HG03108 (cell line): Measurements from ENCODE around the gene SLC35D2.
A peak's percentile ranks its signal among the peaks of the same experiment; 100 is the strongest.
"Not testable (repeated sequence)": the region's sequence is repeated elsewhere in the genome, so short reads cannot be mapped to it uniquely, and the experiment has no call there.

Source experiments
- ATAC-seq: cut with Tn5 transposase; IDR thresholded peaks from one replicate; pipeline ENCODE4 v1.9.1; 2021; ENCODE audit warnings: moderate library complexity; ENCODE audit not compliant: unreplicated experiment

Gene SLC35D2

DNA sequence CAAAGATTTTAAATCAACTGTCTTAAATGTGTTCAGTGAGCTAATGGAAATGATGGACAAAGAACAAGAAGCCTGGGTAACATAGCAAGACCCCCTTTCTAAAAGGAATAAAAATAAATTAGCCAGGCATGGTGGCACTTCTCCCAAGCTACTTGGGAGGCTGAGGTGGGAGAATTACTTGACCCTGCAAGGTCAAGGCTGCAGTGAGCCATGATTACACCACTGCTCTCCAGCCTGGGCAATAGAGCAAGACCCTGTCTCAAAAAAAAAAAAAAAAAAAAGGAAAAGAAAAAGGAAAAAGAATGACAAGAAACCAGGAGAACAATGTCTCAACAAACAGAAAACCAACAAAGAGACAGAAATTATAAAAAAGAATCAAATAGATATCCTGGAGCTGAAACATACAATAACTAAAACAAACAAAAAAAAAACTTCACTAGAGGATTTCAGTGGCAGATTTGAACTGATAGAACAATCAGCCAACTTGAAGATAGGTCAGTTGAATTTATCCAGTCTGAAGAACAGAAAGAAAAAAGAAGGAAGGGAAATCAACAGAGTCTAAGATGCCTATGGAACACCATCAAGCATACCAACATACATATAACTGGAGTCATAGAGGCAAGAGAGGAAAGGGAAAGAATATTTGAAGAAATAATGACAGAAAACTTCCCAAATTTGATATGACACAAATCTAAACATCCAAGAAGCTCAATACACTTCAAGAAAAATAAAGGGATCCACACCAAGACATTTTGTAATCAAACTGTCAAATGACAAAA is 16.8 kb upstream of the SLC35D2 start:
- ATAC-seq = no peak

DNA sequence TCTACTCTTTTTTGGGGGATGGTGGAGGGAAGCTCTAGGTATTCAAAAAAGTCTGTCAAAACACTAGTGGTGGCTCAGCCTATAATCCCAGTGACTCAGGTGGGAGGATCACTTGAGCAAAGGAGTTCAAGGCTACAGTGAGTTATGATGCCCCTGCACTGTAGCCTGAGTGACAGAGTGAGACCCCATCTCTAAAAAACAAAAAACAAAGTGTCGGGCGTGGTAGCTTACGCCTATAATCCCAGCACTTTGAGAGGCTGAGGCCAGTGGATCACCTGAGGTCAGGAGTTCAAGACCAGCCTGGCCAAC is 15.8 kb upstream of the SLC35D2 start:
- ATAC-seq = no peak

DNA sequence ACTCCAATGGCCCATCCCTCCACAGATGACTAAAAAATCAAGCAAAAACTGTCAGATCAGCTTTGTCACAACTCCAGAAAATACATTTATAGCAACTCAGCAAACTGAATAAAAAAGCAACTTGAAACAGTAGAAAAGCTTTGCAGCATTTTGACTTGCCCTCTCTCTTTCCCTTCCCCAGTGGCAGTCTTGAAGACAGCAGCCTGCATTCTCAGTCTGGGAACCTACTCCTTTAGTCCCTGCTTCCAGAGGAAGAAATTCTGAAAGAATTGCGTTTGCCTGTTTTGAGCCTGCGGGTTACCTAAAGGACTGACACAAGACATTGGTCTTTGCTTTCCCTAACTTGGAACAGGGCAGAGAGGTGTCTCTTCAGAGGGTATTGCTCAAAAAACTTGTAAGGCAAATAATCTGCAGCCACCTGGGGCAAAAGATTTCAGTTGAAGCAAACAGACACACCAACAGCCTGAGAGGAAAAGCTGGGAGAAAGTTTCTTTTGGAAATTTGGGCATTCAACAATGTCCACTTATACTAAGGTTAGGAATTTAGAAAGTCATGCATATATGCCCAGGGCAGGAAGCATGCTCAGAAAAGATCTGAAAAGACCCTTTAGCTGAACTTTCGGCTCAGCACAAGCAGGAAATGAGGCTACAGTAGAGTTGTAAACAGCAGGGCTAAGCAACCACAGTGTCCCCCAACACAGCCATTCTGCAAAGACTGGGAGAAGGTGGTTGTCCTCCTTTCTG is 15.2 kb upstream of the SLC35D2 start:
- peak; percentile 90 for ATAC-seq

DNA sequence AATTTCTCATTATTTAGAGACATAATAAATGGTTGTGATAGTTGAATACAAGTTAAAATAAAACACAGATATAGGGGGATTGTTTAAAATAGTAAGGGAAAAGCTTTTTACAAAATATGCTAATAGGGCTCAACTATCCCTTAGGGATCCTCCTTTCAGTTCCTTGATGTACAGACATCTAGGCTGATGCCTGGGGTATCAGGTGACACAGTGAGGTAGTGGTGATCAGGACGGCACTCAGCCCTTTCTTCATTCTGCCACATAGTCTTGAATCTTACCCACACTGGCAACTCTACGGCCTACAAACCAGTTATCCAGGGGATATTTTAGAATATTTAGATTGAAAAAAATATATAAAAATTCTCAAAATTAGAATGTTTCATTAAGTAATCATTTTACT is 12.5 kb upstream of the SLC35D2 start:
- ATAC-seq = no peak

DNA sequence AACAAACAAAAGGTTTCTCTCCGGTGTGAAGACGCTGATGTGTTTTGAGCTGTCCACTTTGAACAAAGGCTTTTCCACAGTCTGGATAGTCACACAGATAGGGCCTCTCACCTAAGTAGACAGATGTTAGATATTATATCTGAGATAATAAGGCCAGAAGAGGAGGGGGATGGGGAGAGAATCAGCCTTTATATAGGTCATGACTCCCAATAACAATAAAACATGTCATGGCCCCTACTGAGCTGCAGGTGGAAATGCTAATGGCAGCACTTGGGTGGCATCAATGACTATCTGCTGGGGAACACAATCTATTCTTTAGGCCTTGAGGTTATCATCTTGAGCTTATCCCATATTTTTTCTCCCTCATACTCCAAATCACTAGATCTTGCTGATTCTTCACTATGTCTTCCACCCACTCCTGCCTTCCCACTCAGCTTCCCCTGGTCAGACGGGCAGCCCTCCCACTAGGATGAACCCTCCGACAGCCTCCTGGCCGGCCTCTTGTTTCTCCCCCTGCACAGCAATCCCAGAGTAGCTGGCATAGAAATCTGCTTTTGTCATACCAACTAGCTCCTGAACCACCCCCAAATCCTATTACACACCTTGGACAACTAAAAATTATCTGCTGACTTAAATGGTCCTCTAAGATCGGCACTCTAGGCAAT is 11.5 kb upstream of the SLC35D2 start:
- ATAC-seq = no peak

DNA sequence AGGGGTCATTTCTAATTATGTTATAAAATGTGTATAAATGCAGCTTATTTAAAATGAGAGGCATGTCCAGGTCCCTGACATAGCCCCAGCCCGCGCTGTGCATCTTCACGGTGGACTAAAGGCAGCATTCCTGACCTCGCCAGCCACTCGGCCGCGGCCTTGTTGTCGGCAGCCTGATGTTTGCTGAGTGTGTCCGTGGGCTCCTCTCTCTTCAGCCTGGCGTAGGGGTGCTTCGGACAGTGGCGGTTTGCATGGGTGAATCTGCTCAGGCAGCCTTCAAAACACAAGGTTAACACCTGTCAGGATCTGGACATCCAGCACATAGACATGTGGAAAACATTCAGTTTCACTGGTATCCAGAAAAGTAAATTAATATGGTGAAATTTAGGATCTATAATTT is 8.8 kb upstream of the SLC35D2 start:
- ATAC-seq = no peak

DNA sequence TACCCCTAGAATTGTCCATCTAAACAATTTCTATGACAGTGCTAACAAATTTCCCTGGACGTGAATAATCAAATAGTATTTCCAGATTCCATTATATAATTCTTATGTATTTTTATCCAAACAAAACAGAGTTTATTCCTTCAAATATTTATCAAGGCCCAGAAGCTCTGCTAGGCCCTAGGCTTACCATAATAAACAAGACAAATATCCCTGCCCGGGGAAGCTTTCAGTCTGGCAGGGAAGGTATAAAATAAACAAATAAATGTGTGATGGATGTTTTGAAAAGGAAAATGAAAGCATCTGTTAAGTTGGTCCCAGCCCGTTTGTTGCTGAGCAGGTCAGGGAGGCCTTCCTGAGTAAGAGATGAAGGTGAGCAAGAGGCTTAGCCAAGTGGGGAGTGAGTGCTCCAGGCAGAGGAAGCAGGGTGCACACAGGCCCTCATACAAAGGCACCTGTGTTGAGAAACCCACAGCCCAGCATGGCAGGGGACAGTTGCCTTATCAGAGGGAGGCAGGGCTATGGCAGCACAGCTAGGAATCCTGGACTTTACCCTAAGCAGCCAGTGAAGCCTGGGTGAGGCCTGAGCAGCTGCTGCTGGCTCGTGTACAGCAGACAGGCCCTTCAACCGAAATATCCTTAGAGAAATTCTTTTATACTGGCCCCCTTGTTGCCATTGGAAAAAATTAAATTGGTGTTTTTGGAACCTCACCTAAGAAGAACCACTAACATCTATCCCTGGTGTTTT is 7.7 kb upstream of the SLC35D2 start:
- no peak for ATAC-seq

DNA sequence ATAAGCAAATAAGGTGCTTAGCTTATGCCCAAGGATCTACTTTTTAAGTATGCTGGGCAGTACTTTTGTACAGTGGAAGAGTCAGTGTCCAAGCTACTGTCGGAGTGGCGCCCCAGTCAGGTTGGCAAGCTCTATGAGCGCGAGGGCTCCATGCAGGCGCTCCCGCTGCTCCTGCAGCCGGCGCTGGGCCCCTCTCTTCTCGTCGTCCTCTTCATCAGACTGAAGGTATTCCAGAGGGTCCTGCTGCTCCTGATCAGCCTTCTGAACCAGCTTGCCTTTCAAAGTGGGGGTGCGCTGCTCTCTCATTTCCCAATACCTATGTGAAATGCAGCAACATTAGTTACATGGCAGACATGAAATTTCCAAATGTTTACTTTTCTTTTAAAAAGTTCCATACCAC is 4.6 kb upstream of the SLC35D2 start:
- ATAC-seq = no peak

DNA sequence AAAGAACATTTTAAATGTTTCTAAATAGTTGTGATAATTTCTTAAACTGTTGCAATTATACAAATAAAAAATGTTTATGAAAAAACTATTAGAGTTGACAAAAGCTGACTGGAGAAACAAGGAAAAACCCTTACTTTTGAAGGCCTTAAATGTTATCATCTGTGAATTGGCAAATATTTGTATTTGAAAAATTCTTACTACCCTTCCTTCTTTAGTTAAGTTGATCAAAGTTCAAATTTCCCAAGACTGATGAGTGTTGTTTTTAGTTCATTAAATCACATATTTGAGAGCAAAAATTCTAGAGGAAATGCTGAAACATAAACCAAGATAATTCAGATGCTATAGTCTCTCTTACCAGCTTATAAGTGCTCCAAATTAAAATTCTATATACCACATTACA is 2.6 kb upstream of the SLC35D2 start:
- ATAC-seq = no peak

DNA sequence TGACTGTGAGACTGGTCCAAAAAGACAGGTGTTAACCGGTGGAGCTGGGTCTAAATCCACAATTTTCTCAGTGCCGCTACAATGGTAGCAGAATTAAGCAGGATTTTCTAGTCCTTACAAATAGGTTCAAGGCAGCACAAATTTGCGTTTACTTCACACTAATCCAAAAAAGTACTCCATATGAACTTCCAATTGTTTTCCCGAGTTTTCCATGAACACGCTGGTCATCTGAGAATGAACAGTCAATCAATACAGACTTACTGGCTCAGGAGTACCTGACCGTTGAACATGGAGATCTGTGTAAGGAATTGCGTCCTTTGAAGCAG is 709 bp downstream of the SLC35D2 start:
- ATAC-seq = no peak

DNA sequence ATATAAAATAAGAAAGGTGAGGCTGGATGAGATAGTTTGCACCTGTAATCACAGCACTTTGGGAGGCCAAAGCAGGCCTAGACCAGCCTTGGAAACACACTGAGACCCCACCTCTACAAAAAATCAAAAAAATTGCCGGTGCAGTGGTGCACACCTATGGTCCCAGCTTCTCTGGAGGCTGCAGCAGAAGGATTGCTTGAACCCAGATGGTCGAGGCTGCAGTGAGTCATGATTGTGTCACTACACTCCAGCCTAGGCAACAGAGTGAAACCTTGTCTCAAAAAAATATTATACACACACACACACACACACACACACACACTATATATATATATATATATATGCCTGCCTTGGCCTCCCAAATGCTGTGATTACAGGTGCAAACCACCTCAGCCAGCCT is 1.3 kb downstream of the SLC35D2 start:
- ATAC-seq = no peak

DNA sequence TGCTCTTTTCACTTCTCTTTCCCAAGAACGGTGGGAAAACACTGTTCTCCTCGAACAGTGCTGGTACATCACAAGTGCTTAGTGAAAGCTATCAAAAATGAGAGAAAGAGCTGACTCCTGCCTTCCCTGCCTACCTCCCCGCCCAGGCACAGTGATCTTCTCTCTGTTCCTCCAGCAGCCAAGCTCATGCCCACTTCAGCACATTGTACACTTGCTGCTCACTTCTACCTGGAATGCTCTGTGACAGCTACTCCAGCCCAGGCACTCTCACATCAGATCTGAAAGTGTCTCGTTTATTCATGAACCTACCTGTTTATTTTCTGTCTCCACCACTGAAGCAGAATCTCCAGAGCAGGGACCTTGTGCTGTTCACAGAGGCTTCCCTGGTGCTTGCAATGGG is 1.8 kb downstream of the SLC35D2 start:
- ATAC-seq = no peak

DNA sequence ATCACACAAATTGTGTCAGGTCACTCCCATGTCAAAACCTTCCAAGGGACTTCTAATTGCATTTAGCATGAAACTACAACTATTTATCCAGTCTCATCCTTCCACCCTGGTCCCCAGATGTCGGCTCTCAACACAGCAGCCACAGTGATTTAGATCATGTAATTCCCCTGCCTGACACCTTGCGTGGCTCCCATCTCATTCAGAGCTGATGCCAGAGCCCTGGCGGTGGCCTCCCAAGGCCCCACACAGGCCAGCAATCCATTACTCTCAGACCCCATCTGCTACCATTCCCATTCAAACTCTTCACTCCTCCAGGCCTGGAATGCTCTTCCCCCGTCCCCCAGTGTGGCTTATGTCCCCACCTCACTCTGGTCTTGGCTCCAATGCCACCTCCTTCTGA is 2.4 kb downstream of the SLC35D2 start:
- ATAC-seq = no peak

DNA sequence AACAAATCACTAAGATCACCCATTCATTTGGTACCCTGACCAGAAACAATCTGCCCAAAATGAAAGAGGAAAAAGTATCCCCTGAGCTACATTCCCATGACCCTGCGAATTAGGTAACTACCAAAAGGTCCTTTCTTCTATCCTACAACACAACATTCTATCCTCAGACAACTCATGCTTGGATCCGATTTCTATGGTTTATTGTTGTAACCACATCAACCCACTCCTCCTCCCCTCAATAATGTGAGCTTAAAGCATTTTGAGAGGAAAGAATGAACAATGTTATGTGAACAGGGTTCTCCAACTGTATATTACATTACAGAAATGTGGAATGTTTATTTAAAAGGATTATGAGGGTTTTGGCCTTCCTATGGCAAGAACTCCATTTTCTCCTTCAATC is 4.0 kb downstream of the SLC35D2 start:
- ATAC-seq = no peak

DNA sequence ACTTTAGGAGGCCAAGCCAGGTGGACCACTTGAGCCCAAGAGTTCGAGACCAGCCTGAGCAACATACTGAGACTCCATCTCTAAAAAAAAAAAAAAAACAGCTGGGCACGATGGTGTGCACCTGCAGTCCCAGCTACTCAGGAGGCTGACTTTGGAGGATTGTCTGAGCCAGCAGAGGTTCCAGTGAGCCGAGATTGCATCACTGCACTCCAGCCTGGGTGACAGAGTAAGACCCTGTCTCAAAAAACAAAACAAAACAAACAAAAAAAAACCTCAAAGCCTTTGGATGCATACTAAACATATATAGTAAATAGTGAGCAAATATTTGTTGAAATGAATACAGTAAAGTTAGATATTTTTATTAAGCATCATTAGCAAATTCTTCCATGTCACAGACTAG is 5.3 kb downstream of the SLC35D2 start:
- no peak for ATAC-seq

DNA sequence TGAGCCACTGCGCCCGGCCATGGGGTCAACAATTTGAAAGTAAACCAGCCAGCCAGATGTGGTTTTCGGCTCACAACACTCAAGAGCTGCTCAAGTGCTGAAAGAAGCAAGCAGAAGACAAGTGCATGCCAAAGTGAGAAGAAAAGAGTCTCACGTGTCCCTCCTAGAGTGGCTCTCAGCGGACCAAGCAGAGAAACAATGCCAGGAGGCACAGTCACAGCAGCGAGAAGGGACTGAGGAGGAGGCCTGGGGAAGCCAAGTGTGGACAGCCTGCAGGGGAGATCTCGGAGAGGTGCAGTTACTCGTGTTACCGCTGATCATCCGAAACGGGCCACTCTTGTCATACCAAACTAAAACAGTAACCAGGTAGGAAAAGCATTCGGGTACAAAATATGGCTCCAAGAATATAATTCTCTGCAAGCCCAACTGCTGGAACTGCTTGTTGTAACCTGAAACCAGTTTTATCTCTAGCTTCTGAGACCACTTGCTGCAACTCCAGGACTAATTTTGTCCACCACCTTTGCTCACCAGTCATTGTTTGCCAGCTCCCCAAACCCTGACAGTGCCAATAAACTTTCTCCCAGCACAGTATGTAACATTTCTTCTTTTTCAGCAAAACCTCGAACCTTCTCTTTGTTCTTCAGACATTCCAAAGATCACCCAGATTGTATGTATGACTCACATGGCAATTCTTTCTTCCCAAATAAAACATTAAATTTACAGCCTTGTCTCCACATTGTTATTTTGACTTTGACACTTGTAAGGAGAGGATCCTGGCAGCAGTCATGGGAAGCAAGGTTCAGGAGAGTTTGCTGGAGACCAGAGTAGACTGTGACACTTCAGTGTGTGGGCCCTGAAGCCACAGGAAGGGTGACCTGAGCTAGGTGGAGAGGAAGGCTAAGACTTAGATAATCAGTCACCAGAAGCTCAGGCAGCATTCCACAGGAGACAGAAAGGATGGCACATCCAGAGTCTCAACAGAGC is 6.3 kb downstream of the SLC35D2 start:
- ATAC-seq = no peak

DNA sequence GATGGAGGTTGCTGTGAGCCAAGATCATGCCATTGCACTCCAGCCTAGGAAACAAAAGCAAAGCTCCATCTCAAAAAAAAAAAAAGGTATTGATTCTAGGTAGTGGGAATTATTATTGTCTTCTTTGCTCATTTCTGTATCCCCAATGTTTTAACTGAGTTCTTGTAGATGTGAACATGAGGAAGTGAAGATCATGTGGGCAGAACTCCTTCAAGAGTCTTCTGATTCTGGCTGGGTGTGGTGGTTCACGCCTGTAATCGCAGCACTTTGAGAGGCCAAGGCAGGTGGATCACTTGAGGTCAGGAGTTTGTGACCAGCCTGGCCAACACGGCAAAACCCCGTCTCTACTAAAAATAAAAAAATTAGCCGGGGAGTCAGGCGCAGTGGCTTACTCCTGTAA is 8.0 kb downstream of the SLC35D2 start:
- ATAC-seq = not testable (repeated sequence)

DNA sequence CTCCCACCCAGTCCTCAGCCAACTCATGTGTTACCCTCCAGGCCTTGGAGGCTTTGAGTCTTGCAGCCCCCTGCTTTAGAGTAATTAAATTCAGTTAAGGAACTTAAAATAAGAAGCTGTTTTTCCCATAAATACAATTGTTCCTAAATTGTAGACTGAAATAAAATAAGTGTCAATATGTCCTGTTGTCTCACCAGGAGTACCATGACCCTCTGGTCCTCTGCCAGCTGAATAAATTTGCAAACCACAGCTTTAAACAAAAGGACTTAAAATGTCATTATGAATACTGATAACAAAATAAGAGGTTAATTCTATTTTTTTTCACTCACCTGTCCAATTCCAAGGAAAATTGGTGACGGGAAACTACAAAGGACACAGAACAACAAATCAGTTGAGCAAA is 15.6 kb downstream of the SLC35D2 start:
- ATAC-seq = no peak

DNA sequence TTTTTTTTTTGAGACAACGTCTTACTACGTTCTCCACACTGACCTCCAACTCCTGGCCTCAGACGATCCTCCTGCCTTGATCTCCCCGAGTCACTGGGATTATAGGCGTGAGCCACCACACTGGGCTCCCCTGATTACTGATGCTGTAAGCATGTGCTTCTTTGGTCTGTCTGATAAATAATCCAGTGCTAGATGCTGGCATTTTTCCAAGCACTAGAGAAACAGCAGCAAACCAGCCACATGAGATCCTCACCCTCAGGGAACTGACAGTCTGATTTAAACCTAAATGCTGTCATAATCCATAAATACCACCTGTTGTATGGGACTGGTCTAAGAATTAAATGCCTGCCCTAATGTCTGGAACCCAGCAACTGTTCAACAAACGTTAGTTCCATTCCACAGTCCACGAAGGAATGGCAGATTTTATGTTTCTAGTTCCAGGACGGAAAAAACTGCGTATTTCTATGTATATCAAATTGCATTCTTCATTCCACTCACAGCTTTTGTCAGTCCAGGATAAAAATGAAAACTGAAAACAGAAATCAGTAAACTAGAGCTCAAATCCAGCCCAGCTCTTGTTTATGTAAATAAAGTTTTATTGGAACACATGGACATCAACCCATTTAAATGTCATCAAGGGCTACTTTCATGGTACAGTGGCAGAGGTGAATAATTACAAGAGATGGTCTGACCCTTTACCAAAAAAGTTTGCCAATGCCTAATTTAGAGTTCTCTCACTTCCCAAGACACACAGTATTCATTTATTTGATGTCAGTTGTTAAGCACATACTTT is 20.1 kb downstream of the SLC35D2 start:
- no peak for ATAC-seq

DNA sequence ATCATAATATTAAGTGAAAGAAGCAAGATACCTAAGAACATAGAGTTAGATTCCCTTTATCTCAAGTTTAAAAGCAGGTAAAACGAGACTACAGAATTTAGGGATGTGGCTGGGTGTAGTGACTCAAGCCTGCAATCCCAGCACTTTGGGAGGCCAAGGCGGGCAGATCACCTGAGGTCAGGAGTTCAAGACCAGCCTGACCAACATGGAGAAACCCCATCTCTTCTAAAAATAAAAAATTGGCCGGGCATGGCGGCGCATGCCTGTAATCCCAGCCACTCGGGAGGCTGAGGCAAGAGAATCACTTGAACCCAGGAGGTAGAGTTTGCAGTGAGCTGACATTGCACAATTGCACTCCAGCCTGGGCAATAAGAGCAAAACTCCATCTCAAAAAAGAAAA is 21.4 kb downstream of the SLC35D2 start:
- not testable (repeated sequence) for ATAC-seq
